Measurements from ENCODE around the gene OR2T34.
"Not testable (repeated sequence)": the region's sequence is repeated elsewhere in the genome, so short reads cannot be mapped to it uniquely, and the experiment has no call there.

Gene OR2T34

DNA sequence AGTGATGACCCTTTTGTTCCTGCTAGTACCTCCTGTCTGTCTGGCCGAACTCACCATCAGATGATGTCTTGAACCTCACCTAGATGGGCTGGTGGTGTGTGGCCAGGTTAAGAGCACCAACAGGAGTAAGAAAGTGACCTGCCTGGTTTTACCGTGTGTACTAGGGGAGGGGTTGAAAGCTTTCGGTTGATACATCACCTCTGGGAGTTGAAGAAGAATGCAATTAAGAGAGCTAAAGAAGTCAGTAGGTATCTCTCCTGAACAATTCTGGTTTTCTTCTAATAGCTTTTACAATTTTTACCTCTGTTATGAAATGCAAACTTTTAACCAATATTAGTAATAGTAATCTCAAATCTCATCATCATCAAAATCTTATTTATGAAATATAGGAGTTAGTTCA lies 11.9 kb downstream of the OR2T34 start, which contains the start of gene OR2T29:
Gene OR2T29, minus strand, starts transcription at position 101 of the 400 bp plus-strand sequence. CDS start 3,281 bp downstream, outside the sequence.
- DNase-seq (ENCODE audit: low read depth, low spot score) = not testable (repeated sequence)

DNA sequence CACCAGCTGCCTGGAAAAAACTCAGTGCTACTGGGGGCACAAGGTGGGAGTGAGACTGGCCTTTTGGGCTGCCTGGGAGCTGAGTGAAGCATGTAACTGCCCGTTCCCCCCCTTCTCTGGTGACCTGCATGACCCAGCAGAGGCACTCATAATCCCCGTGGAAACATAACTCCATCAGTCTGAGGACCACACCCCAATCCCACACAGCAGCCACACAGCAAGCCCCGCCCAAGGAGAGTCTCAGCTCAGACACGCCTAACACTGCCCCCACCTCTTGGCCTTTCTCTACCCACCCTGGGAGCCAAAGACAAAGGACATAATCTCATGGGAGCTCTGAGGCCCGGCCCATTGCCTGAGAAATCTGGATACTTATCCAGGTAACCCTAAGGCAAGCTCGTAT lies 23.5 kb downstream of the OR2T34 start:
- DNase-seq (ENCODE audit: low read depth, low spot score) = not testable (repeated sequence)

DNA sequence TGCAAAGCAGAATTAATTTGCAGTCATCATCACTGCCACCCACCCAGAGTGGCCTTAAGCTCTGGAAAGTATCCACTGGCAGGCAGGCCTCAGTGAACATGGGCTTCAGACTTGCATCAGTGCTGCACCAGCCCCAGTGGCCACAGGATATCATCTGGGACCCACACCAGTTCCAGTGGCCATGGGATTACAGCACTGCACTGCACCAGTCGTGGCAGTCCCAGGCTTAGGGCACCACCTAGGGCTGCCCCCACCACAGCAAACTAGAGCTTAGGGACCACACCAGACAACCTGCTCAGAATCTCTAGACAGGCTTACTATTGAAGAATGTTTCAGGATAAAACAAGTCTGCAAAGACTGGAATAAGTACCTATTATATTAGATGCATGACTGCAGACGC lies 27.2 kb downstream of the OR2T34 start:
- DNase-seq (ENCODE audit: low read depth, low spot score) = not testable (repeated sequence)

DNA sequence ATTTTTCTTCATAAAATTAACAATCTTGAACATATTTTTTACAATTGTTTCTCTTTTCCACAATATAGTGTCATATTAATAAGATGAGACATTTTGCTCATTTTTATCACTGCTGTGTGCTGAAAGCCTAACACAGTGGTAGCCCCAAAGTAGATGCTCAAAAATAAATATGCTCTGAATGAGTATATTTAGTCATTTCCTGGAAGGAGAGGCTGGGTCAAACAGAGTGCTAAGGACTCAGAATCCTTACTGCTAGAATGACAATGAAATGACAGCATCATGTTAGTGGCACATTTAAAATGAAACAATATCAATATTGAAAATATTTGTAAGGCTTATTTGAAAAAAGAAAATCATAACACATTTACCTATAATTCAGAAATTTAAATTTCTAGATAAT lies 37.1 kb downstream of the OR2T34 start:
- not testable (repeated sequence) for DNase-seq (ENCODE audit: low read depth, low spot score)

Data from ELF-1 (cell line).